Activated gamma-delta T cell (primary cell): Measurements from ENCODE around the gene TERT.

Experiments
- DNase-seq: peaks from one replicate; lab custom pipeline; 2025; lab: John Stamatoyannopoulos, UW

Gene TERT

GRCh38 chr5:1259806-1260480 is 34.9 kb downstream of the TERT start:
- DNase-seq = no peak

- no peak for DNase-seq
Measured at GRCh38 chr5:1257841-1258240, 37.0 kb downstream of the TERT start.

GRCh38 chr5:1257363-1257762 is 37.5 kb downstream of the TERT start:
- no peak for DNase-seq

- DNase-seq = no peak
Measured at GRCh38 chr5:1256776-1257175, 38.1 kb downstream of the TERT start.

GRCh38 chr5:1255081-1255561 is 39.7 kb downstream of the TERT start:
- DNase-seq = peak; percentile 14

GRCh38 chr5:1254196-1254595 is 40.7 kb downstream of the TERT start:
- no peak for DNase-seq

GRCh38 chr5:1253456-1254105 is 41.3 kb downstream of the TERT start:
- DNase-seq = no peak

GRCh38 chr5:1252681-1253080 is 42.2 kb downstream of the TERT start:
- DNase-seq = no peak

GRCh38 chr5:1251678-1252580 is 42.9 kb downstream of the TERT start:
- no peak for DNase-seq

GRCh38 chr5:1249366-1250280 is 45.2 kb downstream of the TERT start:
- DNase-seq = no peak

GRCh38 chr5:1247811-1248210 is 47.1 kb downstream of the TERT start:
- DNase-seq = no peak

- no peak for DNase-seq
Measured at GRCh38 chr5:1246711-1247431, 48.0 kb downstream of the TERT start.

GRCh38 chr5:1245905-1246576 is 48.8 kb downstream of the TERT start:
- DNase-seq = no peak

- DNase-seq = no peak
Measured at GRCh38 chr5:1244976-1245375, 49.9 kb downstream of the TERT start.

- no peak for DNase-seq
Measured at GRCh38 chr5:1244255-1244654, 50.6 kb downstream of the TERT start.

- DNase-seq = no peak
Measured at GRCh38 chr5:1243487-1244130, 51.3 kb downstream of the TERT start.

GRCh38 chr5:1242733-1243486 is 52.0 kb downstream of the TERT start:
- DNase-seq = no peak

- DNase-seq = no peak
Measured at GRCh38 chr5:1241509-1242080, 53.3 kb downstream of the TERT start.
